ENCODE results near the gene NME3.

The NME3 gene

DNA sequence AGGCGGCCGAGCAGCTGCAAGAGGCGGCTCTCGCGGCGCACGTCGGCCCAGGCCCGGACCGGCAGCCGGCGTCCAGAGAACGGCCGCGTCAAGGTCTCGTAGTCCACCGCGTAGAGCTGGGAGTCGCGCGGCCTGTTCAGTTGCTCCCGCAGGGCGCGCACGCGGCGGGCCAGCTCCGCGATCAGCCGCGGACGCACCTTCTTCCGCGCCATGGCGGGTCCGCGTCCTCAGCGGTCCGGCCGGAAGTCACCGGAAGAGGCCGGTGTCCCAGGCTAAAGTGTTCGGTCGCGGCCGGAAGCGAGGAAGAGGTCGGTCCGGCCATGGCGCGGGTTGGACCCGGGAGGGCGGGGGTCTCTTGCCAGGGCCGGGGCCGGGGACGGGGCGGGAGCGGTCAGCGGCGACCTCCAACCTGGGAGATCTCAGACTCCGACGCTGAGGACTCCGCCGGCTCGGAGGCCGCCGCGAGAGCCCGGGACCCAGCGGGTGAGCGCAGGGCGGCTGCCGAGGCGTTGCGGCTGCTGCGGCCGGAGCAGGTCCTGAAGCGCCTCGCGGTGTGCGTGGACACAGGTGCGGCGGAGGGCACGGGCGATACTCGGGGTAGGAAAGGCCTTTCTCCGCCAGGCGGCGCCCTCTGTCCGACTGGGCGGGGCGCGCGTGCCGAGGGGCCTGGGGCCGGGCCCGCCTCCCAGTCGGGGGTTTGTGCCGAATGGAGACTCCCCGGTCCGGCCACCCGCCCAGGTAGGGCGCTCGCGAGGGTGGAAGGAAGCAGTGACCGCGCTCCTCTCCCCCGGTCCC, 1.8 kb upstream of the NME3 start, which contains the start of gene MRPS34:
Gene MRPS34, minus strand, starts transcription at position 227 of the 795 bp plus-strand sequence. Its CDS starts 15 bp downstream, at position 212.
- peak; percentile 71 for TF ChIP-seq POLR2A (IDR thresholded peaks at IDR 0.05; ENCODE audit: low read length)
- no peak for TF ChIP-seq GATA1 (IDR thresholded peaks at IDR 0.05; ENCODE audit: low read depth, low read length)
- peak; percentile 93 to 94 for DNase-seq

- DNase-seq: peak; percentile 75 to 81
- no peak for TF ChIP-seq GATA1 (IDR thresholded peaks at IDR 0.05; ENCODE audit: low read depth, low read length)
- TF ChIP-seq POLR2A (IDR thresholded peaks at IDR 0.05; ENCODE audit: low read length): no peak
Observed at GRCh38 chr16:1772362-1772907, 1.1 kb upstream of the NME3 start, which contains the start of gene EME2. Gene EME2, plus strand, starts transcription at chr16:1772810. Its CDS starts 418 bp downstream, at chr16:1773228.

DNA sequence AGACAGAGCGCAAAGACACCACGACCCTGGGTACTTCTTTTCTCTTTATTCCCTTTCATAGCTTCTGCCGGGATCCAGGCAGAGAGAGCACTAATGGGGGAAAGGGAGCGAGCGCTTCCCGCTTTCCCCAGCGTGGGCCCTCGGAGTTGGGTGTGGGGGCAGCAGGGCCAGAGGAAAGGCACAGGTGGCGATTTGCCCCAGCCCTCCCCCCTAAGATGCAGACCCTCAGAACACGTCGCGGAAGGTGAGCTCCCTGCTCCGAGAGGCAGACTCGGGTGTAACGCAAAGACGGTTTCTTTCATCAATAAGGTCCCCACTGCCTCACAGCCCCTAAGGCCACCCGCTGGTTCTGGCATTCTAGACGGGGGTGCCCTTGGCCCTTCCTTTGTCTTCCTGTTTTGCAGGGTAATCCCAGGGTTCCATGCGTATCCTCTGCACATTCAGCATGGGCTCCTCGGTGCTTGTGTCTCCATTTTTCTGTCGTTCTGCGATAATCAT, 570 bp upstream of the NME3 start:
- no peak for TF ChIP-seq GATA1 (IDR thresholded peaks at IDR 0.05; ENCODE audit: low read depth, low read length)
- no peak for TF ChIP-seq POLR2A (IDR thresholded peaks at IDR 0.05; ENCODE audit: low read length)

GRCh38 chr16:1770328-1771187, 785 bp downstream of the NME3 start:
- DNase-seq: no peak
- TF ChIP-seq POLR2A (IDR thresholded peaks at IDR 0.05; ENCODE audit: low read length) (no peak), GATA1 (IDR thresholded peaks at IDR 0.05; ENCODE audit: low read depth, low read length) (no peak)

More for the DNA sequence above, 570 bp upstream of the NME3 start:
- DNase-seq: no peak

- no peak for DNase-seq
- TF ChIP-seq POLR2A (IDR thresholded peaks at IDR 0.05; ENCODE audit: low read length) (no peak), GATA1 (IDR thresholded peaks at IDR 0.05; ENCODE audit: low read depth, low read length) (no peak)
Observed at GRCh38 chr16:1769402-1770300, 1.7 kb downstream of the NME3 start.

GRCh38 chr16:1768767-1769401, 2.5 kb downstream of the NME3 start:
- DNase-seq: no peak
- no peak for TF ChIP-seq GATA1 (IDR thresholded peaks at IDR 0.05; ENCODE audit: low read depth, low read length)
- no peak for TF ChIP-seq POLR2A (IDR thresholded peaks at IDR 0.05; ENCODE audit: low read length)

DNA sequence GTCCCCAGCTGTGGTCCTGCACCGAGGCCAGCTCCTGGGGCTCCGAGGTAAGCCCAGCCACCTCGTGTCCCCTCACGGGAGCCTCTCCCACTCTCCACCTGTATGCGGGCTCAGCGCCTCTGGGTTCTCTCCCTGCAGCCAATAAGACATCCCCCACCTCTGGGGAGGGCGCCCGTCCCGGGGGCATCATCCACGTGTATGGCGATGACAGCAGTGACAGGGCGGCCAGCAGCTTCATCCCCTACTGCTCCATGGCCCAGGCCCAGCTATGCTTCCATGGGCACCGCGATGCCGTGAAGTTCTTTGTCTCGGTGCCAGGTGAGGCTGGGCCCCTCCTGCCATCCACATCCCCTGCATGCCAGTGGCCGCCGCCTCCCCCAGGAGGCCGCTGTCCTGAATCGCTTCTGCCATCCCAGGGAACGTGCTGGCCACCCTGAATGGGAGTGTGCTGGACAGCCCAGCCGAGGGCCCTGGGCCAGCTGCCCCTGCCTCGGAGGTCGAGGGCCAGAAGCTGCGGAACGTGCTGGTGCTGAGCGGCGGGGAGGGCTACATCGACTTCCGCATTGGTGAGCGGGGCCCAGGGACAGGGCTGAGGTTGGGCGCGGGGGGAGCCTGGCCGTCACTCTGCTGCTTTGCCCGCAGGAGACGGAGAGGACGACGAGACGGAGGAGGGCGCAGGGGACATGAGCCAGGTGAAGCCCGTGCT, 3.1 kb downstream of the NME3 start:
- no peak for TF ChIP-seq GATA1 (IDR thresholded peaks at IDR 0.05; ENCODE audit: low read depth, low read length)
- no peak for TF ChIP-seq POLR2A (IDR thresholded peaks at IDR 0.05; ENCODE audit: low read length)
- DNase-seq: no peak

GRCh38 chr16:1767116-1767994, 4.0 kb downstream of the NME3 start:
- TF ChIP-seq POLR2A (IDR thresholded peaks at IDR 0.05; ENCODE audit: low read length): no peak
- TF ChIP-seq GATA1 (IDR thresholded peaks at IDR 0.05; ENCODE audit: low read depth, low read length): no peak
- no peak for DNase-seq

- DNase-seq: no peak
- TF ChIP-seq POLR2A (IDR thresholded peaks at IDR 0.05; ENCODE audit: low read length): no peak
- no peak for TF ChIP-seq GATA1 (IDR thresholded peaks at IDR 0.05; ENCODE audit: low read depth, low read length)
Observed at GRCh38 chr16:1766701-1767100, 4.6 kb downstream of the NME3 start.

- no peak for TF ChIP-seq POLR2A (IDR thresholded peaks at IDR 0.05; ENCODE audit: low read length)
- DNase-seq: no peak
Observed at GRCh38 chr16:1766231-1766630, 5.1 kb downstream of the NME3 start.

DNA sequence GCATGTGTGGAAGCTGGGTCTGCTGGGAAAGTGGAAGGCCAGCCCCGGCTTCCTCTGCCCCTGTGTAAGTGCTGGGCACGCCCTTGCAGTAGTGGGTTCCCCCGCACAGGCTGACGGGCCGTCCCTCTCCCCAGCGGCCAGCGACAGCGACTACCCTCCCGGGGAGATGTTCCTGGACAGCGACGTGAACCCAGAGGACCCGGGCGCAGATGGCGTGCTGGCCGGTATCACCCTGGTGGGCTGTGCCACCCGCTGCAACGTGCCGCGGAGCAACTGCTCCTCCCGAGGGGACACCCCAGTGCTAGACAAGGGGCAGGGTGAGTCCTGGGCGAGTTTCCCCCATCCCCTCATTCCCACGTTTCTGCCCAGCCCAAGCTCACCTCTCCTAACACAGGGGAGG, 5.5 kb downstream of the NME3 start:
- TF ChIP-seq GATA1 (IDR thresholded peaks at IDR 0.05; ENCODE audit: low read depth, low read length) (no peak), POLR2A (IDR thresholded peaks at IDR 0.05; ENCODE audit: low read length) (no peak)
- no peak for DNase-seq
